ENCODE data around the gene KLHL34. TPM values are rescaled to one million over a fixed set of nuclear protein-coding genes. Genes with fewer than 3 reads are reported as not detected.

Gene KLHL34
- total and polyA plus RNA-seq, 8 donors = 0.06 to 0.18 TPM; not detected in 6

GRCh38 chrX:21700967-21701366 is 42.8 kb upstream of the KLHL34 start:
- Histone ChIP-seq H3K4me3 (no peak overlapping the region), H3K4me1 (no peaks in the 10 kb centered on the region), H3K36me3 (no peaks in the 10 kb centered on the region), H3K27ac (no peak overlapping the region), H3K27me3 (no peaks in the 10 kb centered on the region), H3K9me3 (no peaks in the 10 kb centered on the region)
- intact Hi-C loops (cut with DNase I; ENCODE audit: low total_unique reads) = no loop called here
- DNase-seq = no peak
- no peak for TF ChIP-seq POLR2AphosphoS5 (IDR thresholded peaks at IDR 0.05)
- 49 to 68% (median 57%) methylated on average over 3 of the region's 3 CpGs for WGBS, 5 donors

DNA sequence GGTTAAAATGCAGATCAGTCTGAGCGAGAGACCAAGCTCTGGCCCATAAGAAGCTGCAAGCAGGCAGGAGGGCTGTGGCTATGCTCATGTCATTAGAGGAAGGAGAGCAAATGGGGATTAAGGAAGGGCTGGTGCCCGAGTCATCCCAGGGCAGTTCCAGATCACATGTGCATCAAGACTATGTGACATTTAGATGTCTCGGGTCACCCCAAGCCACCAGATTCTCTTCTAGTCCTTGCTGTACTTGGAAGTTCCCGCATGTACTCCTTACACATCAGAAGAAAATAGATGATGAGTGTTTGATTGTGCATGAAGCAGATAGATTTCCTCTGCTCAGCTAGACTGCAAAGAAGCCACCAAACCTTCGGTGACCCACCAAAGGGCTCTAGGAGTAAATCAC is 42.1 kb upstream of the KLHL34 start:
- no peaks in the 10 kb centered on the region for H3K4me1 ChIP-seq
- no peaks in the 10 kb centered on the region for H3K27me3 ChIP-seq
- no peak overlapping the region for H3K27ac ChIP-seq
- H3K36me3 ChIP-seq = no peaks in the 10 kb centered on the region
- 74 to 92% (median 87%) methylated on average over 5 of the region's 5 CpGs for WGBS, 5 donors
- intact Hi-C loops (cut with DNase I; ENCODE audit: low total_unique reads) = no loop called here
- no peak for DNase-seq
- no peaks in the 10 kb centered on the region for H3K9me3 ChIP-seq
- no peak for TF ChIP-seq POLR2A (IDR thresholded peaks at IDR 0.05)
- TF ChIP-seq POLR2AphosphoS5 (IDR thresholded peaks at IDR 0.05) = no peak
- no peak for TF ChIP-seq EP300 (IDR thresholded peaks at IDR 0.05)
- TF ChIP-seq CTCF (IDR thresholded peaks at IDR 0.05) = no peak
- no peak overlapping the region for H3K4me3 ChIP-seq

DNA sequence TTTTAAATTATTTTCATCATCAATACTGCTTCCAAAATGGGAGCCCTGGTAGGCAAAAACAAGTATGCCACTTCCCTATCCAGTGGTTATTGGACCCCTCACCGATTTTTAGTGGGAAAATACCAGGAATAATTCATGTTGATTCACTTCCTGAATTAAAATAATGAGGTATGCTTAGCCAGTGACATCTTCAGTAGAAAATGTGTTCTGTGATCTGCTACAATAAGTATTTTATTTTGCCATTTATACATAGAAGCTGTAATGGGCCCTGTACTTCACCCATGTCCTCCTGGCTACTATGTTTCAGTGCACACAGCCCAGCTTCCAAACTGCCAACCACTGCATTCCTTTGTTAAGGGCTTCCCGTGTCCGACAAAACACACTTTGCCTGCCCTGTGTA is 41.0 kb upstream of the KLHL34 start:
- no peak for DNase-seq
- H3K4me1 ChIP-seq = no peaks in the 10 kb centered on the region
- H3K36me3 ChIP-seq = no peaks in the 10 kb centered on the region
- TF ChIP-seq CTCF (IDR thresholded peaks at IDR 0.05) (no peak), POLR2A (IDR thresholded peaks at IDR 0.05) (no peak), POLR2AphosphoS5 (IDR thresholded peaks at IDR 0.05) (no peak)
- no peaks in the 10 kb centered on the region for H3K9me3 ChIP-seq
- no peak overlapping the region for H3K4me3 ChIP-seq
- no peak overlapping the region for H3K27ac ChIP-seq
- 53 to 64% (median 59%) methylated on average over 3 of the region's 3 CpGs for WGBS, 5 donors
- H3K27me3 ChIP-seq = no peaks in the 10 kb centered on the region
- intact Hi-C loops (cut with DNase I; ENCODE audit: low total_unique reads) = no loop called here

GRCh38 chrX:21698272-21698671 is 40.1 kb upstream of the KLHL34 start:
- intact Hi-C loops (cut with DNase I; ENCODE audit: low total_unique reads) = no loop called here
- Histone ChIP-seq H3K4me3 (no peak overlapping the region), H3K27ac (no peak overlapping the region), H3K9me3 (no peaks in the 10 kb centered on the region), H3K4me1 (no peaks in the 10 kb centered on the region), H3K27me3 (no peaks in the 10 kb centered on the region), H3K36me3 (no peaks in the 10 kb centered on the region)
- WGBS, 5 donors = 69 to 87% (median 83%) methylated on average over 4 of the region's 4 CpGs
- TF ChIP-seq POLR2A (IDR thresholded peaks at IDR 0.05) = no peak
- TF ChIP-seq CTCF (IDR thresholded peaks at IDR 0.05) = no peak
- TF ChIP-seq EP300 (IDR thresholded peaks at IDR 0.05) = no peak
- no peak for TF ChIP-seq POLR2AphosphoS5 (IDR thresholded peaks at IDR 0.05)
- no peak for DNase-seq

DNA sequence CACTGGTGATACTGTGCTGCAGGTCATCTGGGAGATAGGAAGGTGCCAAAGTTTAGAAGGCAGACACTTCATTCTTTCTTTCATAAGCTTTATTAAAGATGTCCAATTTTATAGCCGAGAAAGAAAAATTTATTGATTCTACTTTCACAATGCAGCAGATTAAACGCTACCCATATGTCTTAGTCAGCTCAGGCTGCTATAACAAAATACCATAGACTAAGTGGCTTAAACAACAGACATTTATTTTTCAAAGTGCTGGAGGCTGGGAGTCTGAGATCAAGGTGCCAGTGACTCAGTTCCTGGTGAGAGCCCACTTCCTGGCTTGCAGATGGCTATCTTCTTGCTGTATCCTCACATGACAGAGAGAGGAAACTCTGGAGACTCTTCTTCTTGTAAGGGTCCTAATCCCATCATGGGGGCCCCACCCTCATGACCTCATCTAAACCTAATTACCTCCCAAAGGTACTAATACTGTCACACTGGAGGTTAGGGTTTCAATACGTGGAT is 33.4 kb upstream of the KLHL34 start:
- WGBS, 5 donors = 80 to 93% (median 87%) methylated on average over 3 of the region's 3 CpGs

More for the DNA sequence above, 33.4 kb upstream of the KLHL34 start:
- no peak overlapping the region for H3K27ac ChIP-seq
- DNase-seq = no peak
- intact Hi-C loops (cut with DNase I; ENCODE audit: low total_unique reads) = no loop called here
- no peak overlapping the region for H3K4me3 ChIP-seq
- H3K4me1 ChIP-seq = no peaks in the 10 kb centered on the region
- no peaks in the 10 kb centered on the region for H3K27me3 ChIP-seq
- TF ChIP-seq CTCF (IDR thresholded peaks at IDR 0.05) (no peak), POLR2A (IDR thresholded peaks at IDR 0.05) (no peak), POLR2AphosphoS5 (IDR thresholded peaks at IDR 0.05) (no peak), EP300 (IDR thresholded peaks at IDR 0.05) (no peak)
- no peaks in the 10 kb centered on the region for H3K9me3 ChIP-seq
- H3K36me3 ChIP-seq = no peaks in the 10 kb centered on the region

Measured in stomach (tissue), 9 donors.